Activated B cell treated with CpG ODN at 0.5 μM for 24 hours (primary cell): ENCODE data around the gene ROPN1B. TPM values are rescaled to one million over a fixed set of nuclear protein-coding genes. Genes with fewer than 3 reads are reported as not detected.

Experiments
- ATAC-seq: fragments of 200-7000 bp; cut with Tn5 transposase; one replicate; pipeline ENCODE4 v1.10.0; 2021; ENCODE audit warnings: low read depth, mild to moderate bottlenecking, moderate library complexity
- CTCF ChIA-PET: fragments of 350-600 bp; sonication (Branson Sonifier 250); formaldehyde crosslinking; loops from one replicate; lab custom pipeline; 2021; ENCODE audit warnings: antibody characterized with exemption; lab: Charles Lee
- POLR2A ChIA-PET: fragments of 350-600 bp; sonication (Branson Sonifier 250); formaldehyde crosslinking; loops from one replicate; lab custom pipeline; 2021; ENCODE audit warnings: antibody characterized with exemption; lab: Charles Lee
- DNase-seq: peaks from one replicate; pipeline ENCODE4 v3.0.0; 2022
- H3K27ac Mint-ChIP-seq: one replicate; pipeline ENCODE4 v1.8.0; 2020; ENCODE audit warnings: mixed read lengths
- H3K27me3 Mint-ChIP-seq: one replicate; pipeline ENCODE4 v1.8.0; 2021; ENCODE audit warnings: mixed read lengths
- H3K36me3 Mint-ChIP-seq: one replicate; pipeline ENCODE4 v1.8.0; 2021; ENCODE audit warnings: low read depth, mixed read lengths
- H3K4me1 Mint-ChIP-seq: one replicate; pipeline ENCODE4 v1.8.0; 2021; ENCODE audit warnings: mixed read lengths
- H3K4me3 Mint-ChIP-seq: one replicate; pipeline ENCODE4 v1.8.0; 2020; ENCODE audit warnings: mild to moderate bottlenecking, mixed read lengths
- H3K9me3 Mint-ChIP-seq: one replicate; pipeline ENCODE4 v1.8.0; 2020; ENCODE audit warnings: mixed read lengths
- intact Hi-C: fragments of 100-400 bp; cut with micrococcal nuclease; formaldehyde crosslinking; loops from one replicate; pipeline ENCODE4 v1.15.1; 2024
- total RNA-seq: library from RNA; stranded (reverse); gene quantifications from 2 replicates; pipeline ENCODE4 v1.2.3, GENCODE V29; 2022
- TF ChIP-seq, protein P1 (sequence below): fragments of 200-600 bp; IDR thresholded peaks from one replicate; pipeline ENCODE4 v1.8.0; 2022; ENCODE audit warnings: antibody characterized with exemption, mild to moderate bottlenecking

ROPN1B gene
- total RNA-seq, 1 donor from 2014 or later, result not detected

DNA sequence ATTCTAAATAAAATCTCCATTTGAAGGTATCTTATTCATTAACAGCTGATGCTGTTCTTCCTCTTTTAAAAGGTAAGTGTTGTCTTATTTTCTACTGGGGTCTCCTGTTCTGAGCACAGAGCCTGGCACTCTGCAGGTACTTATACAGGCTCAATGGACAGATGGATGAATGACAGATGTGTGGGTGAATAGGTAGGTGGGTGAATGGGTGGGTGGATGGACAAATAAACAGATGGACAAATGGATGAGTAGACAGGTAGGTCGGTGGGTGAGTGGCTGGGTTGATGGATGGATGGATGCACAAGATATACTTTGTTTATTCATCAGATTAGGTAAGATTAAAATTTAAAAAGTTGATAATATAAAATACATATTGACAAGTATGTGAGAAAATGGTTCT is 61.5 kb downstream of the ROPN1B start:
- intact Hi-C loops, result no loop called here
- ChIA-PET POLR2A (no interaction called here), CTCF (no interaction called here)
- Mint-ChIP-seq H3K9me3 (peaks cover 9% of the 10 kb centered on the region), H3K27ac (no peak overlapping the region), H3K4me1 (peaks cover 16% of the 10 kb centered on the region), H3K27me3 (no peaks in the 10 kb centered on the region), H3K36me3 (peaks cover 74% of the 10 kb centered on the region), H3K4me3 (no peak overlapping the region)
- DNase-seq (no peak), ATAC-seq (no peak)
- TF ChIP-seq, protein P1, sequence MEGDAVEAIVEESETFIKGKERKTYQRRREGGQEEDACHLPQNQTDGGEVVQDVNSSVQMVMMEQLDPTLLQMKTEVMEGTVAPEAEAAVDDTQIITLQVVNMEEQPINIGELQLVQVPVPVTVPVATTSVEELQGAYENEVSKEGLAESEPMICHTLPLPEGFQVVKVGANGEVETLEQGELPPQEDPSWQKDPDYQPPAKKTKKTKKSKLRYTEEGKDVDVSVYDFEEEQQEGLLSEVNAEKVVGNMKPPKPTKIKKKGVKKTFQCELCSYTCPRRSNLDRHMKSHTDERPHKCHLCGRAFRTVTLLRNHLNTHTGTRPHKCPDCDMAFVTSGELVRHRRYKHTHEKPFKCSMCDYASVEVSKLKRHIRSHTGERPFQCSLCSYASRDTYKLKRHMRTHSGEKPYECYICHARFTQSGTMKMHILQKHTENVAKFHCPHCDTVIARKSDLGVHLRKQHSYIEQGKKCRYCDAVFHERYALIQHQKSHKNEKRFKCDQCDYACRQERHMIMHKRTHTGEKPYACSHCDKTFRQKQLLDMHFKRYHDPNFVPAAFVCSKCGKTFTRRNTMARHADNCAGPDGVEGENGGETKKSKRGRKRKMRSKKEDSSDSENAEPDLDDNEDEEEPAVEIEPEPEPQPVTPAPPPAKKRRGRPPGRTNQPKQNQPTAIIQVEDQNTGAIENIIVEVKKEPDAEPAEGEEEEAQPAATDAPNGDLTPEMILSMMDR, result no peak

DNA sequence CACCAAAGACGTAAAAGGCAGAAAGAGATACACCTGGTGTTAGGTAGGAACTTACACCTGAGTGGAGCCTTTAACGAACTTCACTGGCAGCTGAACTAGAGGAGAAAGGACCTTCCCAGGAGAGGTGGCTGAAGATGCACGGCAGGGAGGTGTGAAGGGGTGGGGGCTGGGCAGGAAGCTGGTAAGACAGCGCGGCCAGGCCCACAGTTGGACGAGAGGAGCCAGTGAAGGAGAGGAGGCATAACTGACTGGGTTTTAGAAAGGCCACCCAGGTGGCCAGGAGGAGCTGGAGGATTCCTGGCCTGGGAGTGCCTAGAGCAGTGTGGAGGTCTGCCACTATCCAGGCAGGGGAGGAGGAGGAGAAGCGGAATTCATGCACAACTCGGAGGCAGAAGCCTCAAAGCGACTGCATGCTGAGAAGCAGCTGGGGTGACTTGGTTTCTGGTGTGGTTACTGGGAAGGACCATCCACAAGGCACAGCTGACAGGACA is 63.0 kb downstream of the ROPN1B start:
- DNase-seq, result no peak

More for the DNA sequence above, 63.0 kb downstream of the ROPN1B start:
- Mint-ChIP-seq H3K4me3 (no peak overlapping the region), H3K4me1 (peaks cover 2% of the 10 kb centered on the region), H3K27ac (no peak overlapping the region), H3K9me3 (peaks cover 9% of the 10 kb centered on the region), H3K27me3 (no peaks in the 10 kb centered on the region), H3K36me3 (peaks cover 65% of the 10 kb centered on the region)
- intact Hi-C loops, result no loop called here
- CTCF ChIA-PET, result no interaction called here
- TF ChIP-seq, protein P1, result no peak
- no peak for ATAC-seq
- POLR2A ChIA-PET, result no interaction called here

Other genes with a start within 250 kb of the ROPN1B start
- 34.8 and 36.2 TPM in 2 replicates for gene SLC41A3, start 114.9 kb downstream of the ROPN1B start, total RNA-seq
- gene ALDH1L1, start 211.4 kb downstream of the ROPN1B start, total RNA-seq, result not detected in 2 replicates